Measurements from ENCODE around the gene PI4KA.
A peak's percentile ranks its signal among the peaks of the same experiment; 100 is the strongest.
"Not testable (repeated sequence)": the region's sequence is repeated elsewhere in the genome, so short reads cannot be mapped to it uniquely, and the experiment has no call there.

PI4KA gene

DNA sequence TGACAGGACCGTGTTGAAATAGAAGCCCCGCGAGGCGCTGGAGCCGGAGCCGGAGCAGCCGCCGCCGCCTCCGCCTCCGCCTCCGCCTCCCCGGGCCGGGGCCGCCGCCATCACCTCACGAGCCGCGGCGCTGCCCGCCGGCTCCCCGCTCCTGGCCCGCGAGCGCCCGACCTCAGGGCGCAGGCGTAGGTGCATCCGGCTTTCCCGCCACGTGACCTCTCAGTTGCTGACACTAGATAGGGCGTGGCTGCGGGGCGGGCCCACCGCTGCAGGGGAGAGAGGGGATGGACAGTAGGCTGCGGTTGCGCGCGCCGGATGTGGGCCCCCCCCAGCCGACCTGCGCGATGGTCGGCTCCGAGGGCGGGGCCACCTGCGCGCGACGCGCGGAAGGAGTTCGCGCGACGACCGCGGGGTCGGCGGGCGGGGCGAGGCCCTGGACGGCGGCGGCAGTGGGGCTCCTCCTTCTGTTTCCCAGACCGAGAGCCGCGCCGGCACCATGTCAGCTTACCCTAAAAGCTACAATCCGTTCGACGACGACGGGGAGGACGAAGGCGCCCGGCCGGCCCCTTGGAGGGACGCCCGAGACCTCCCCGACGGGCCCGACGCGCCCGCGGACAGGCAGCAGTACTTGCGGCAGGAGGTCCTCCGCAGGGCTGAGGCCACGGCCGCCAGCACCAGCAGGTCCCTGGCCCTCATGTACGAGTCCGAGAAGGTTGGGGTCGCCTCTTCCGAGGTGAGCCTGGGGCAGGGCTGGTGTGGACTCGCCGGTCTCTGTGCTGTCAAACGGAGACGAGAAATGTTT lies at the start of gene PI4KA, which contains the start of gene SNAP29:
Gene PI4KA, minus strand, starts transcription at position 197 of the 802 bp plus-strand sequence. Its CDS starts 86 bp downstream, at position 111.
Gene SNAP29, plus strand, starts transcription at position 393 of the 802 bp plus-strand sequence. Its CDS starts 104 bp downstream, at position 497.
- DNase-seq = peak; percentile 96

DNA sequence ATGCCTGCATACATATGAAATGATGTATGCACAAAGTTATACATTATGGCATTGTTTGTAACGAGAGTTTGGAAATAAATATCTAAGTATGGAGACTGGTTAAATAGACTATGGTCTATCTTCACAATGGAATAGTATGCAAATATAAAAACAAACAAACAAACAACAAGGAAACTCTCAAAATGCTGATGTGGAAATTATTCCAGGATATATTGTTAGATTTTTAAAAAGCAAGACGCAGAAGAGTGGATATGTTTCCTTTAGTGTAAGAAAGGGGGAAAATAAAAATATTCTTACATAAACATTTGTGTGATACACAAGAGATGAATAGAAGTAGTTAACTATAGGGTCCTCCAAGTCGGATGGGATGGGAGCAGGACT lies 47.8 kb upstream of the PI4KA start:
- no peak for DNase-seq

DNA sequence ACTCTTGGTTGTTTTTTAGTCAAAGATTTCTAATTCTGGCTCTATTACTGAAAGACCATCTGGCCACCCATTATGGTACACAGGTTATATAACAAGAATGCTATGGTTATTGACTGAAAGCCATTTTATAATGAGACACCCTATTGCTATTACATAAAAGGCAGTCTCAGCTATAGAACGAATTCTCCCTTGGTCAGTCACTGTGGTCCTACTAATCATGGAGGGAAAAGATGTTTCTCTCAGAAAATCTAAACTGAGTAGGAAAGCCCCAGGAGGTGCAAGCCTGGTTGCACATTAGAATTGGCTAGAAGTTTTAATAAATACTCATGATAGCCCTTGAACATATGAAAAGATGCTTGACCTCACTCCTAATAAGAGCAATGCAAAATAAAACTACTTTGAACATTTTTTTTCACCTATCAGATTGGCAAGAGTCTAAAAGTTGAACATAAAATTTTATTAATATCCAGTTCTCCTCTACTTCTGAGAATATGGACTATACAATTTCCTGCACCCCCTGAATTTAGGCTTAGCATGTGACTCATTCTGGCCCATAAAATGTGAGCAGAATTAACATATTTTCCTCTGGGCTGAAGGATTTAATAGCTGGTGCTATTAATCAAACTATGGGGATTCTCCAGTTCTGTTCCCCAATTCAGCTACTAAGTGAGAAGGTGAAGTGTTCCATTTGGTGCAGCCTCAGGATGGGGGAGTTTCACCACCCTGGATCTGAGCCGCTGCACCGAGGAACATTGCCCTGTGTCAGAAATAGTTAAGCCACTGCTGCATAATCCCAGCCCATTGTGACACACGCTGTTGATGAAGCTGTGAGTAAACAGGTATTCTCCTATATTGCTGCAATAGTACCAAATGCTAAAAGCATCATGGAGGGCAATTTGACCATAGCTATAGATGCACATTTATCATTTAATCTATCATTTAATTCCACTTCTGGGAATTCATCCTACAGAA lies 47.1 kb upstream of the PI4KA start:
- no peak for DNase-seq

DNA sequence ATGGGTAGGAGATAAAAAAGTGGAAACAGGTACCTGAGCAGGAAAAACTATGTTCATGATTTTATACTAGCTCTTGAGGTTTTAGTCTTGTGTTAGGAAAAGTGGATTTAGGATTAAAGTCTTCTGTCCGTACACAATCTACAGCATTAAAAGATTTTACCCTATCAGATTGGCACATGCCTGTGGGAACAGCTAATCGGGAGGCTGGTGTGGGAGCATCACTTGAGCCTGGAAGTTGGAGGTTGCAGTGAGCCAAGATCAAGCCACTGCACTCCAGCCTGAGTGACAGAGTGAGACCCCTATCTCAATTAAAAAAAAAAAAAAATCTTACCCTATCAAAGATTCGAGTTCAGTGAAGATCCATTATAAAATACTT lies 46.4 kb upstream of the PI4KA start:
- DNase-seq = no peak

DNA sequence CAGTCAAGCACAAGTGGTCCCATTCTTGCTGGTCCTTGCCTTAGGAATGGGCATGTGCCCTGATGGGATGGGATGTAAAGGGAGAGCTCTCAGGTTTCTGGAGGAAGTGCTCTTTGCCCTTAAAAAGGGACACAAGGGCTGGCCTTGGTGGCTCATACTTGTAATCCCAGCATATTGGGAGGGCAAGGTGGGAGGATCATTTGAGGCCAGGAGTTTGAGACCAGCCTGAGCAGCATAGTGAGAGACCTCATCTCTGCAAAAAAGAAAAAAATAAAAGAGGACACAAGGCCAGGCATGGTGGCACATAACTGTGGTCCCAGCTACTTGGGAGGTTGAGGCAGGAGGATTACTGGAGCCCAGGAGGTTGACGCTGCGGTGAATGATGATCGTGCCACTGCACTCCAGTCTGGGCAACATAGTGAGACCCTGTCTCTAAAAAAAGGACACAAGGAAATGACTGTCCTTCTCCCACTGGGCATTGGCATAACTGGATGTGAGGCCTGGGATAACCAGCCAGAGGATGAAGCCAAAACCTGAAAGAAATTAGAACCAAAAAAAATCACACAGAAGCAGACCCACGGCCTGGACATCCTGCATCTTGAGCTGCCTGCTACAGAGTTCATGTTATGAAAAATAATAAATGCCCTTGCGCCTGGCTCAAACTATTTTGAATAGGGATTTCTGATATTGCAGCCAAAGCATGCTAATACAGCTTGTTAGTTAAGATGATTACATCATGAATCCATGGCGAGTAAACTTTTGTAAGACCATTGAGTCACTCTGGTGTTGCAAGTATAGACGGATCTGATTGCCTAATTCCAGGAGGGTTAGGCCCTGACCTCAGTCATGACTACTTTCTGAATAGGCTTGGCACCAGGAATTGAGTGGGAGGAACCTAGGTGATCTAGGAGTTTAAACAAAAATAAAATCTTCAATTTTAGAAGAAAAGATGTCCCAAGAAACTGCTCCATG lies 45.7 kb upstream of the PI4KA start:
- DNase-seq = no peak

DNA sequence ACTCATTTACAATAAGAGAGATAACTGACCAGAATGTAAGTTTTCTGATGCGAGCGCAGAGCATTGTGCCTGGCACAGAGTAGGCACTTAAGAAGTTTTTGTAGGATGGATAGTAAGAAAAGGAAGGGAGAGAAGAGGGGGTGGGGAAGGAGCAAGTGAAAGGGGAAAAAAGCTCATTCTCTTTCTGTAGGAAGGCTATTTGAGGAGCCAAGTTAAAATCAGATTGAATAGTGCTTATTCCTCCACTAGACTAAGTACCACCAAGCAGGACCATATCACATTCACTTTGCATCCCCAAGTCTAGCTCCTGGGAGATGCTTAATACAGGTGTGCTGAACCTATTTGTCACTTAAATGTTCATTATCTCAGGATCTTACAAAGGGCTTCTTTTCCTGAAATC lies 44.5 kb upstream of the PI4KA start:
- no peak for DNase-seq

DNA sequence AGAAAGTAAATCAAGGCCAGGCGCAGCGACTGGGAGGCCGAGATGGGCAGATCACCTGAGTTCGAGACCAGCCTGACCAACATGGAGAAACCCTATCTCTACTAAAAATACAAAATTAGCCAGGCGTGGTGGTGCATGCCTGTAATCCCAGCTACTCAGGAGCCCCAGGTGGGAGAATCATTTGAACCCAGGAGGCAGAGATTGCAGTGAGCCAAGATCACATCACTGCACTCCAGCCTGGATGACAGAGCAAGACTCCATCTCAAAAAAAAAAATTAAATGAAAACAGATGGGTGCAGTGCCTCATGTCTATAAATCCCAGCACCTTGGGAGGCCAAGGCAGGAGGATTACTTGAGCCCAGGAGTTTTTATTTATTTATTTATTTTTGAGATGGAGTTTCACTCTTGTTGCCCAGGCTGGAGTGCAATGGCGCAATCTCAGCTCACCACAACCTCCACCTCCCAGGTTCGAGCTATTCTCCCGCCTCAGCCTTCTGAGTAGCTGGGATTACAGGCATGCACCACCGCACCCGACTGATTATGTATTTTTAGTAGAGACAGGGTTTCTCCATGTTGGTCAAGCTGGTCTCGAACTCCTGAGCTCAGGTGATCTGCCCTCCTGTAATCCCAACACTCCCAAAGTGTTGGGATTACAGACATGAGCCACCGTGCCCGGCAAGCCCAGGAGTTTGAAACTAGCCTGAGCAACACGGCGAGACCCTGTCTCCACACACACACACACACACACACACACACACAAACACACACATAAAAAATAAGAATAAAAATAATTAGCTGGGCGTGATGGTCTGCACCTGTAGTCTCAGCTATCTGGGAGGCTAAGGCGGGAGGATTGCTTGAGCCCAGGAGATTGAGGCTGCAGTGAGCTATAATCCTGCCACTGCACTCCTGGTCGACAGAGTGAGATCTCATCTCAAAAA lies 42.8 kb upstream of the PI4KA start:
- not testable (repeated sequence) for DNase-seq

DNA sequence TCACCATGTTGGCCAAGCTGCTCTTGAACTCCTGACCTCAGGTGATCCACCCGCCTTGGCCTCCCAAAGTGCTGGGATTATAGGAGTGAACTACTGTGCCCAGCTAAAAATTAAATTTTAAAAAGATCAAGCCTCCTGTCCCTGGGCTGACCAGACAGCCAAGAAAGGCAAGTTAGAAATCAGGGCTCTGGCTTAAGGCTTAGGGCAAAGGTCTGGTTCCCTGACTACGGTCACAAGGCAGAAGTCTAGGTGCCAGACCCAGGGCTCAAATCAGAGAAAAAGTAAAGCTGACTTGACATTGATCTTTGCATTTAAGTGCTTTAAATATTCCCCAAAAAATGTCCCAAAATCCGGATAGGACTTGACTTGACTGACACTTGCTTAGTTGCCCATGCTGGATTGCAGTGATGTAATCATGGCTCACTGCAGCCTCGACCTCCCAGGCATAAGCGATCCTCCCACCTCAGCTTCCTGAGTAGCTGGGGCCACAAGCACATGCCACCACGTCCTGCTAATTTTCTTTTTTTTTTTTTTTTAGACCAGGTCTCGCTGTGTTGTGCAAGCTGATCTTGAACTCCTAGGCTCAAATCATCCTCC lies 41.3 kb upstream of the PI4KA start:
- DNase-seq = no peak

DNA sequence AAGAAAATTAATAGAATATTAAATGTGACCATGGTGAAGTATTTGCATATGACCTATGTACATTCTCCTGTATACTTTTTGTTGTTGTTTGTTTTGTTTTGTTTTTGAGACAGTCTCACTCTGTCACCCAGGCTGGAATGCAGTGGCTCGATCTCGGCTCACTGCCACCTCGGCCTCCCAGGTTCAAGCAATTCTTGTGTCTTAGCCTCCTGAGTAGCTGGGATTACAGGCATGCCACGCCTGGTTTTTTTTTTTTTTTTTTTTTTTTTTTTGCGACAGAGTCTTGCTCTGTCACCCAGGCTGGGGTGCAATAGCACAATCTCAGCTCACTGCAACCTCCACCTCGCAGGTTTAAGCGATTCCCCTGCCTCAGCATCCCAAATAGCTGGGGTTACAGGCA lies 39.1 kb upstream of the PI4KA start:
- DNase-seq = not testable (repeated sequence)

DNA sequence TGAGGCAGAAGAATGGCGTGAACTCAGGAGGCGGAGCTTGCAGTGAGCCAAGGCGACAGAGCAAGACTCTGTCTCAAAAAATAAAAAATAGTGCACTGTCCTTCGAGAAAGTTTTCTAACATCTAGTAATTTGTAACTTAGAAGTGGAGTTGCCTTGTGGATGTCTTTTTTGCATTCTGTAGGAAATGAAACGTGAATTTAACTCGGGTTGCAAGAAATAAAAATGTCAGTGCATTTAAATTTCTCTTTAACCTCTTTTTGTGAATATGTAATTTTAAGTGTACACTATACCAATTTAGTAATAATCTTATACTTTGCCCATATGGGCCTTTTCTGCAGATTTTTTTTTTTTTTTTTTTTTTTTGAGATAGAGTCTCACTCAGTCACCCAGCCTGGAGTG lies 32.4 kb upstream of the PI4KA start:
- DNase-seq = no peak

DNA sequence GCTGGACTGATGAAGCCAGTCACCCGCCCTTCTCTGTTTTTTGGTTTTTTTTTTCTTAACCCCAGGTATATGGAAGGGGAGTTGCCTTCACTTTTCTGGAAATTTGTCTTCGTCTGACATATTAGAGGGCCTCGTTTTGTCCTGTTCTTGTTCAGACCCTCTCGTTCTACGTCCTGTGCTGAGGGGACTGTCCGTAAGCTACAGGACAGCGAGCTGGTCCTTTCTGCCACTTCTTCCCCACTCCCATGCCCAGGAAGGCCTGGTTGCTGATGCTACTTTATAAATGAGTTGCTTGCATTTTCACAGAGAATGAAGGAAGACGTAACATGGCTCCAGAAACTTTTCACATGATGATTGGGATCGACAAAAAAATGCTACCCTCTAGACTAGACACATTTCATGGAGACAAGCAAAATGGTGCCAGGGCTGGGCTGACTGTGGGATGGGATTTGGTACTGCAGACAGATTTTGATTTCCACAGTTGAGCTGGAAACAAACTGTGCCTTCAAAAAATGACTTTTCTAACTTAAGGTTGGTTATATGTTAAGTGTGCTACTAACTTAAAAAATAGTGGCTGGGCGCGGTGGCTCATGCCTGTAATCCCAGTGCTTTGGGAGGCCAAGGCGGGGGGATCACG lies 31.4 kb upstream of the PI4KA start:
- no peak for DNase-seq

DNA sequence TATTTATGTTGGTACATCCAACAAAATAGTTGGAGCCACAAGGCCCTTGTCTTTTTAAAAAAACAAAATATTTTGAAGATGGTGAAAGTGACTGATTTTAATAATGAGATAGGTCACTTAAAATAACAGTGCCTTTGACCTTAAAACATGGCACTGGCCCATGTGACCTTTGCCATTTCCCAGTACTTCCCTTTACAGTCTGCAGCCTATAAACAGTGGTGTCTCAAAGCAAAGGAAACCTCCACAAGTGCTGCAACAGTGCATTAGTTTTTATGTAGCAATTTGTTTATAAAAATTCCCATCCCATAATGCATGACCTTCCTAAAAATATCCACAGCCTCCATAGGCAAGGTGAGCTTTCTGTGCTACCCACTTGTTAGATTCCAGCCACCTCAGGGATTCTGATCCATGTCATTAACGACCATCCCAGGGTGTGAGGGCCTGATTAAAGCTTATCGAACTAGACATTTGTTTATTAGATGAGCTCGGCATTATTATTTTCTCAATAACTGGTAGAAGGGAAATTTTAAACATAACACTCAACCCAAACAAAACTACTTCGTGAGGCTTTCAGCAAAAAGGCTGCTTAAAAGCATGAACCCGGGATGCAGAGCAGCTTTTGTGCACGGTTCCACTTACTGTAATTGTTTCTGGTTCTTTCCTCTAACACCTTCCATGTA lies 30.6 kb upstream of the PI4KA start:
- DNase-seq = no peak

DNA sequence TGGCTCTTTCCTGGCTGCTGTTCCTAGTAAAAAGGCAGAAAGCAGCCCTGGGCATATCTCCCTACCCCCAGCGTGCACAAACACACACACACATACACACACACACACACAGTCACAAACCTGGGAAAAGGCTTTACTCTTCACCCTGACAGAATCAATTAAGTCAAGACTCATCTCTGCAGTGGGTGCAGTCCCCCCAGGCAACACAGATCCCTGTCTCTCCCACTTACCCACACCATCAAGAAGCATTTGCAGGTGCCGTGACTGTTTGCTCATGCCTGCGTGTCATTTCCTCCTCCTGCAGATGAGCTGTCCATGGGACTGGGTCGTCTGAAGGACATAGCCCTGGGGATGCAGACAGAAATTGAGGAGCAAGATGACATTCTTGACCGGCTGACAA lies 28.8 kb upstream of the PI4KA start:
- DNase-seq = no peak

DNA sequence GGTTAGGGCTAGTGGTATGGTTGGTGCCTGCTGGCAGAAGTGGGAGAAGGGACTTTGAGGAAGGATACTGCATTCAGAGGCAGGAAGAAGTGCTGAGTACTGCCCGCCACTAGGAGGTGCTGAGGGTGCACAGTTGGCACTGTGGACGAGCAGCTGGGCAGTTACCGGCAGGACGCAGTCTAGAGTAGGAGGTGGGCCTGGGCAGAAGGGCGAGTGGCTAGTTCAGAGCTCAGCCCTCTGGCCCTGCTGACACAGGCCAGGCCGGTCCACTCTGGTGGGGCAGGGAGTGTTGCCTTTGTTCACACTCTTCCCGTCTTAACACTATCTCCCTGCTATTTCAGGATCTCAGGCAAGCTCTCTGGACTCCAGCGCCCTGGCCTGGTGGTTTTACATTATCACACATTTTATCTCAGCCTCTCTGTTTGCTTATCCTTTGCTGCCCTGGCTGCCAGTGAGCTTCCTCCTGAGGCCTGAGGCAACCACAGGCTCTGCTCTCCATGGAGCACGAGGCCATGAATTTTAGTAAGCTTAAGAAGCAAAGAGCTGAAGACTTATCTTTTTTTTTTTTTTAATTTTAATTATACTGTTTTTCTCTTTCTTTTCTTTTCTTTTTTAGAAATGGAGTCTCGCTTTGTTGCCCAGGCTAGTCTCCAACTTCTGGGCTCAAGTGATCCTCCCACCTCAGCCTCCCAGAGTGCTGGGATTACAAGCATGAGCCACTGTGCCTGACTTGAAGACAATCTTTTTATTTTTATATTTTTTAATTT lies 27.1 kb upstream of the PI4KA start:
- no peak for DNase-seq

DNA sequence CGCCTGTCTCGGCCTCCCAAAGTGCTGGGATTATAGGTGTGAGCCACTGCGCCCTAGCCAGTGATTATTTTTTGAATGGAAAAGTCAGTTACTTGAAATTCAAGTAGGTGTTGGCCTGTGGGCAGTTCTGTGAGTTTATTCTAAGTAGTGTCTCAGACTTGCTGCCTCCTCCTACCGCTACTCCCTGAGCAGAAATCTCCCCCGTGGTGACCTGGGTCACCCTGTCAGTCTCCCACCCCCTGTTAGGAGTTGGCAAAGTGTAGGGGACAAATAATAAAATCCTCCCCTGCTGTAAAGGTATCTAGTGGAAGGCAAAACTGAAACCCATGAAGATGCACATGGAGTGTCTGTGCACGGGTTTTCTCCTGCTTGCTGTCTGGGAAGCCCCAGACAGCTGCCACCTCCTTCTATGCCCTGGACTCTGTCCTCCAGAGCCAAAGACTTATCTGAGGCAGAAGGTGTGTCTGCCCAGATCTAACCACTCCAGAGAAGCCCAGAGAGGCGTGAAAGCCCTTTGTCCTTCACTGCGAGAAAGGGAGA lies 26.5 kb upstream of the PI4KA start:
- DNase-seq = no peak

DNA sequence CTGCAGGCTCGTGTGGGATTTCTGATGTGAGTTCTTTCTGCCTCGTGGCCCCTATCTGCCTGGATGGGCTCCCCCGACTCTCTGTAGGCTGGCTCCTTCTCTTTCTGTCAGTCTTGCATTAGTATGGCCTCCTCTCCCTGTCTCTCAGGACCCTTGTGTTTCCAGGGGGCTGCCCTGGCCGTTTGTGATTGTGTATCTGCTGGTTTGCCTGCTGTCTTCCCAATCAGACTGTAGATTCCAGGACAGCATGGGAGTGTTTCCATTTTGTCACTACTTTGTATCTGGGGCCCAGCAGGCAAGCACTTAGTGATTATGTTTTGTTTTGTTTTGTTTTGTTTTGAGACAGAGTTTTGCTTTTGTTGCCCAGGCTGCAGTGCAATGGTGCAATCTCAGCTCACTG lies 25.8 kb upstream of the PI4KA start:
- DNase-seq = no peak

DNA sequence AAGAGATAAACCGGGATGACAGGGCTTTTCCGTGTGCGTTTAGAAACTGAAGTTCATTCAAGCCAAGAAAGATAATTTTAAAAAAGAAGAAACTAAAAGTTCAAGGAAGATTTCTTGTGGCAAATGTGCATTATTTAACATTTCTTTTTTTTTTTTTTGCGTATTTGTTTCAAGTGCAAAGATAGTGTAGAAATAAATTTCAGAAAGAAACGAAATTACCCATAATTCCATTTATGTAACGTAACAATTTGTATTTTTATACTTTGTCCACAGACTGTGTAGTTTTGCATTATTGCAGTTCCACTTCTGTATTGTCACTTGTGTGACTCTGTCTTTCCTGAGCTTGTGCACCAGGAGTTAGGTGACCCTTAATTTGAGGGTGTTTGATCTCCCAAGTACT lies 24.2 kb upstream of the PI4KA start:
- no peak for DNase-seq

DNA sequence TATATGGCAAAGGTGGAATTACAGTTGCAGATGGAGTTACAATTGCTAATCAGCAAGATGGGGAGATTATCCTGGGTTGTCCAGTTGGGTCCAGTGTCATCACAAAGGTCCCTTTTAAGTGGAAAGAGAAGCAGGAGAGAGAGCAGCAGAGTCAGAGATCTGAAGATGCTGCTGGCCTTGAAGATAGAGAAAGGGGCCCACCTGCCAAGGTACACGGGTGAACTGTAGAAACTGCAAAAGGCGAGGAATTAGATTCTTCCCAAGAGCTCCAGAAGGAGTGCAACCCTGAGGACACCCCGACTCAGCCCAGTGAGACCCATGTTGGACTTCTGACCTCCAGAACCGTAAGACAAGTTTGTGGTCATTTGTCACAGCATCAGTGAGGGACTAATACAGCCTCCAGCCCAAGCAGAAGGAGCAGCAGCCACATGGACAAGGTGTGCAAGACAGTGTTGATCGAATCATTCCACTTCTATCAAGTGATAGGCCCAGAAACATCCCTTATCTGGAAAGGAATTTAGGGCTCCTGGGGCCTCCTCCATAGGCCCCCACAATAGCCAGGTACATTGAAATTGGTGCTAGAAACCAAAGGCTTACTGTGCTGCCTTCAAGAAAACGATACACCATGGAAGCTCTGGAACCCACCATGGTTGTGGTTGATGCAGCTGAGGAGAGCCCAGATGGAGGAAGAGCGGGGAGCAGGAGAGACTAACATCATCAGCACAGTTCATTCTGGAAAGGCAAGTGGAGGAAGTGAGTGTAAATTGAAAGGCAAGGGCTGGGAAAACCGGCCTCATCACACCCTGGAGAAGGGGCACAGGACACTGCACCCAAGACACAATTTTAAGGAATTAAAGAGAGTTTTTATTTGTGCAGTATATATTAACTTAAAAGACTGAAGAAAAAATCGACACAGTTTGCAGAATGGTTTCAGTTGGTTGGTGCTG lies 23.5 kb upstream of the PI4KA start:
- DNase-seq = no peak

Data from activated effector memory CD4-positive, alpha-beta T cell treated with Interleukin-2 at 50 U/mL for 16 hours (primary cell).